OCI-LY3 (cell line): Measurements from ENCODE around the gene IRGQ.

Source experiments
- EZH2phosphoT487 ChIP-seq: fragments of 200-600 bp; shearing (Covaris generic); IDR thresholded peaks from 2 replicates; pipeline ENCODE4 v1.6.1; 2018; ENCODE audit warnings: antibody characterized with exemption, mixed run types, low read depth
- TF ChIP-seq, protein P1 (sequence below): fragments of 200-600, 300-600 bp; sonication (generic); IDR thresholded peaks from 2 replicates; pipeline ENCODE4 v1.5.1; 2014; ENCODE audit warnings: antibody characterized with exemption, low read length, low read depth

DNA sequence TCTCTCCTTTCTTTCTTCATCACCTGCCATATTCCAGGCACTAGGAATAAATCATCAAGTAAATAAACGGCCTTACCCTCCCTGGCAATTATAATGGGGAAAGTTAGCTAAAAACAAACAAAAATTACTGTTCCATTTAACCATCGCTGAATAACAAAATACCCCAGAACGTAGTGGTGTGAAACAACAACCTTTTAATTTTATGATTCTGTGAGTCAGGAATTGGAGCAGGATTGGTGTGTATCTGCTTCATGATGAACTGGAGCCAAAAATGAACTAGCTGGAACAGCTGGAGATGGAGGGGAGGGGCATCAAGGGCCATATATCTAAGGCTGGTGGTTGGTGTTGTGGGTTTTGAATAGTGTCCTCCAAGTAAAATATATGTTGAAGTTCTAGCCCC, 47.4 kb upstream of the IRGQ start:
- TF ChIP-seq, protein P1, sequence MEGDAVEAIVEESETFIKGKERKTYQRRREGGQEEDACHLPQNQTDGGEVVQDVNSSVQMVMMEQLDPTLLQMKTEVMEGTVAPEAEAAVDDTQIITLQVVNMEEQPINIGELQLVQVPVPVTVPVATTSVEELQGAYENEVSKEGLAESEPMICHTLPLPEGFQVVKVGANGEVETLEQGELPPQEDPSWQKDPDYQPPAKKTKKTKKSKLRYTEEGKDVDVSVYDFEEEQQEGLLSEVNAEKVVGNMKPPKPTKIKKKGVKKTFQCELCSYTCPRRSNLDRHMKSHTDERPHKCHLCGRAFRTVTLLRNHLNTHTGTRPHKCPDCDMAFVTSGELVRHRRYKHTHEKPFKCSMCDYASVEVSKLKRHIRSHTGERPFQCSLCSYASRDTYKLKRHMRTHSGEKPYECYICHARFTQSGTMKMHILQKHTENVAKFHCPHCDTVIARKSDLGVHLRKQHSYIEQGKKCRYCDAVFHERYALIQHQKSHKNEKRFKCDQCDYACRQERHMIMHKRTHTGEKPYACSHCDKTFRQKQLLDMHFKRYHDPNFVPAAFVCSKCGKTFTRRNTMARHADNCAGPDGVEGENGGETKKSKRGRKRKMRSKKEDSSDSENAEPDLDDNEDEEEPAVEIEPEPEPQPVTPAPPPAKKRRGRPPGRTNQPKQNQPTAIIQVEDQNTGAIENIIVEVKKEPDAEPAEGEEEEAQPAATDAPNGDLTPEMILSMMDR: no peak
- no peak for TF ChIP-seq EZH2phosphoT487
